Activated naive CD8-positive, alpha-beta T cell (primary cell): Measurements from ENCODE around the gene KEL.

Source experiments
- H3K27ac Mint-ChIP-seq: one replicate; pipeline ENCODE4 v1.8.0; 2021; ENCODE audit warnings: mixed read lengths
- H3K27me3 Mint-ChIP-seq: one replicate; pipeline ENCODE4 v1.8.0; 2021; ENCODE audit warnings: mixed read lengths
- H3K36me3 Mint-ChIP-seq: one replicate; pipeline ENCODE4 v1.8.0; 2021; ENCODE audit warnings: mixed read lengths
- H3K4me1 Mint-ChIP-seq: one replicate; pipeline ENCODE4 v1.8.0; 2021; ENCODE audit warnings: low read depth, mixed read lengths
- H3K4me3 Mint-ChIP-seq: one replicate; pipeline ENCODE4 v1.8.0; 2021; ENCODE audit warnings: mild to moderate bottlenecking, mixed read lengths
- H3K9me3 Mint-ChIP-seq: one replicate; pipeline ENCODE4 v1.8.0; 2021; ENCODE audit warnings: low read depth, mixed read lengths

Gene KEL

GRCh38 chr7:142927085-142927745, 34.9 kb downstream of the KEL start:
- Mint-ChIP-seq H3K9me3 (no peaks in the 10 kb centered on the region), H3K36me3 (no peaks in the 10 kb centered on the region), H3K4me1 (no peaks in the 10 kb centered on the region), H3K4me3 (no peak overlapping the region), H3K27me3 (peaks cover 1% of the 10 kb centered on the region), H3K27ac (no peak overlapping the region)

- Mint-ChIP-seq H3K27me3 (peaks cover 1% of the 10 kb centered on the region), H3K4me3 (no peak overlapping the region)
These were observed 36.8 kb downstream of the KEL start for GRCh38 chr7:142925413-142925812.

GRCh38 chr7:142923391-142923790, 38.8 kb downstream of the KEL start:
- Mint-ChIP-seq H3K27me3 (peaks cover 3% of the 10 kb centered on the region), H3K4me1 (no peaks in the 10 kb centered on the region), H3K36me3 (no peaks in the 10 kb centered on the region), H3K27ac (no peak overlapping the region), H3K9me3 (no peaks in the 10 kb centered on the region), H3K4me3 (no peak overlapping the region)

More at GRCh38 chr7:142925413-142925812, 36.8 kb downstream of the KEL start:
- Mint-ChIP-seq H3K27ac (no peak overlapping the region), H3K4me1 (no peaks in the 10 kb centered on the region), H3K9me3 (no peaks in the 10 kb centered on the region), H3K36me3 (no peaks in the 10 kb centered on the region)

GRCh38 chr7:142919656-142920055, 42.5 kb downstream of the KEL start:
- Mint-ChIP-seq H3K4me1 (no peaks in the 10 kb centered on the region), H3K9me3 (no peaks in the 10 kb centered on the region), H3K4me3 (no peak overlapping the region), H3K27me3 (peaks cover 2% of the 10 kb centered on the region), H3K36me3 (no peaks in the 10 kb centered on the region), H3K27ac (no peak overlapping the region)

GRCh38 chr7:142918901-142919300, 43.3 kb downstream of the KEL start:
- no peaks in the 10 kb centered on the region for H3K4me1 Mint-ChIP-seq
- no peaks in the 10 kb centered on the region for H3K9me3 Mint-ChIP-seq
- no peak overlapping the region for H3K4me3 Mint-ChIP-seq
- no peak overlapping the region for H3K27ac Mint-ChIP-seq
- no peaks in the 10 kb centered on the region for H3K36me3 Mint-ChIP-seq
- H3K27me3 Mint-ChIP-seq, result peaks cover 7% of the 10 kb centered on the region

- H3K9me3 Mint-ChIP-seq, result no peaks in the 10 kb centered on the region
- no peaks in the 10 kb centered on the region for H3K36me3 Mint-ChIP-seq
- no peak overlapping the region for H3K4me3 Mint-ChIP-seq
- peaks cover 8% of the 10 kb centered on the region for H3K27me3 Mint-ChIP-seq
- H3K4me1 Mint-ChIP-seq, result no peaks in the 10 kb centered on the region
- no peak overlapping the region for H3K27ac Mint-ChIP-seq
These were observed 44.7 kb downstream of the KEL start for GRCh38 chr7:142917447-142917846.

GRCh38 chr7:142916508-142916907, 45.7 kb downstream of the KEL start:
- H3K4me3 Mint-ChIP-seq, result no peak overlapping the region
- H3K4me1 Mint-ChIP-seq, result no peaks in the 10 kb centered on the region
- H3K27ac Mint-ChIP-seq, result no peak overlapping the region
- H3K9me3 Mint-ChIP-seq, result no peaks in the 10 kb centered on the region
- H3K36me3 Mint-ChIP-seq, result no peaks in the 10 kb centered on the region
- peaks cover 12% of the 10 kb centered on the region for H3K27me3 Mint-ChIP-seq

- no peak overlapping the region for H3K4me3 Mint-ChIP-seq
- no peaks in the 10 kb centered on the region for H3K9me3 Mint-ChIP-seq
- H3K27me3 Mint-ChIP-seq, result peaks cover 16% of the 10 kb centered on the region
- H3K4me1 Mint-ChIP-seq, result no peaks in the 10 kb centered on the region
- H3K27ac Mint-ChIP-seq, result no peak overlapping the region
- no peaks in the 10 kb centered on the region for H3K36me3 Mint-ChIP-seq
These were observed 46.8 kb downstream of the KEL start for GRCh38 chr7:142915315-142915714.

GRCh38 chr7:142914121-142914520, 48.0 kb downstream of the KEL start:
- Mint-ChIP-seq H3K27ac (no peak overlapping the region), H3K4me1 (no peaks in the 10 kb centered on the region), H3K4me3 (no peak overlapping the region), H3K27me3 (peaks cover 16% of the 10 kb centered on the region), H3K9me3 (no peaks in the 10 kb centered on the region), H3K36me3 (no peaks in the 10 kb centered on the region)

GRCh38 chr7:142913566-142913965, 48.6 kb downstream of the KEL start:
- Mint-ChIP-seq H3K27me3 (peaks cover 18% of the 10 kb centered on the region), H3K27ac (no peak overlapping the region), H3K4me1 (no peaks in the 10 kb centered on the region), H3K36me3 (no peaks in the 10 kb centered on the region), H3K9me3 (no peaks in the 10 kb centered on the region), H3K4me3 (no peak overlapping the region)

- H3K4me3 Mint-ChIP-seq, result no peak overlapping the region
- H3K4me1 Mint-ChIP-seq, result no peaks in the 10 kb centered on the region
- no peaks in the 10 kb centered on the region for H3K9me3 Mint-ChIP-seq
- no peak overlapping the region for H3K27ac Mint-ChIP-seq
- H3K27me3 Mint-ChIP-seq, result peaks cover 16% of the 10 kb centered on the region
- H3K36me3 Mint-ChIP-seq, result no peaks in the 10 kb centered on the region
These were observed 49.1 kb downstream of the KEL start for GRCh38 chr7:142913051-142913450.

- Mint-ChIP-seq H3K27me3 (peaks cover 20% of the 10 kb centered on the region), H3K27ac (no peak overlapping the region), H3K4me3 (no peak overlapping the region), H3K9me3 (no peaks in the 10 kb centered on the region), H3K36me3 (no peaks in the 10 kb centered on the region), H3K4me1 (no peaks in the 10 kb centered on the region)
These were observed 51.7 kb downstream of the KEL start for GRCh38 chr7:142910481-142910880.

GRCh38 chr7:142910031-142910433, 52.1 kb downstream of the KEL start:
- no peaks in the 10 kb centered on the region for H3K9me3 Mint-ChIP-seq
- no peaks in the 10 kb centered on the region for H3K4me1 Mint-ChIP-seq
- no peaks in the 10 kb centered on the region for H3K36me3 Mint-ChIP-seq
- no peak overlapping the region for H3K4me3 Mint-ChIP-seq
- peaks cover 20% of the 10 kb centered on the region for H3K27me3 Mint-ChIP-seq
- no peak overlapping the region for H3K27ac Mint-ChIP-seq

GRCh38 chr7:142908921-142909890, 53.0 kb downstream of the KEL start:
- Mint-ChIP-seq H3K4me3 (no peak overlapping the region), H3K27ac (no peak overlapping the region), H3K27me3 (peaks cover 18% of the 10 kb centered on the region), H3K36me3 (no peaks in the 10 kb centered on the region), H3K4me1 (no peaks in the 10 kb centered on the region), H3K9me3 (no peaks in the 10 kb centered on the region)

GRCh38 chr7:142908290-142908689, 53.9 kb downstream of the KEL start:
- H3K27me3 Mint-ChIP-seq, result peaks cover 14% of the 10 kb centered on the region
- H3K36me3 Mint-ChIP-seq, result no peaks in the 10 kb centered on the region
- no peaks in the 10 kb centered on the region for H3K4me1 Mint-ChIP-seq
- H3K9me3 Mint-ChIP-seq, result no peaks in the 10 kb centered on the region
- H3K27ac Mint-ChIP-seq, result no peak overlapping the region
- no peak overlapping the region for H3K4me3 Mint-ChIP-seq
